CD4-positive, alpha-beta T cell treated with Interleukin-15 for 1 hour (primary cell): ENCODE data around the gene HOXD4.

Source experiments
- DNase-seq: peaks from one replicate; pipeline ENCODE4 v3.0.0-alpha.2; 2020

The HOXD4 gene

DNA sequence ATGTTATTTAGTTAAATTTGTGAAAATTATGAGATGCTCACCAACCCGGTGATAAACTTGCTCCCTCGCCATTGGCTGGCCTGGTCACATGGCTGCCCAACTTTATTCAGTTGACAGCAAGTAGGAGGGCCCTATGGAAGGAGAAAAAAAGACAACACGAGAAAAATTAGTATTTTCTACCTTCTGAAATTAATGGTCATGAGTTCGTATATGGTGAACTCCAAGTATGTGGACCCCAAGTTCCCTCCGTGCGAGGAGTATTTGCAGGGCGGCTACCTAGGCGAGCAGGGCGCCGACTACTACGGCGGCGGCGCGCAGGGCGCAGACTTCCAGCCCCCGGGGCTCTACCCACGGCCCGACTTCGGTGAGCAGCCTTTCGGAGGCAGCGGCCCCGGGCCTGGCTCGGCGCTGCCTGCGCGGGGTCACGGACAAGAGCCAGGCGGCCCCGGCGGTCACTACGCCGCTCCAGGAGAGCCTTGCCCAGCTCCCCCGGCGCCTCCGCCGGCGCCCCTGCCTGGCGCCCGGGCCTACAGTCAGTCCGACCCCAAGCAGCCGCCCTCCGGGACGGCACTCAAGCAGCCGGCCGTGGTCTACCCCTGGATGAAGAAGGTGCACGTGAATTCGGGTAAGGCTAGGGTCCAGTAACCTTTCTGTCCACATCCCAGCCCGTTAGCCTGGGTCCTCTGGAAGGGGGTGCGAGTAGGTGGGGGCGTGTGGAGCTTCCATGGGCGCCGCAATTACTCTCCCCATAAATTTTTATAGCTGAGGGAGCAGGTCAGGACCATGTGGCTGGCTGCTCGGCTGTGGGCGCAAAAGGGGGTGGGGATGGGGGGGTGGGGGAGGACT, at the start of gene HOXD4:
Gene HOXD4, plus strand, starts transcription at position 109 of the 846 bp plus-strand sequence. Its CDS starts 84 bp downstream, at position 193.
- DNase-seq, result no peak

GRCh38 chr2:176101842-176102241, 49.5 kb upstream of the HOXD4 start:
- DNase-seq, result no peak

GRCh38 chr2:176102309-176102866, 49.0 kb upstream of the HOXD4 start:
- no peak for DNase-seq

DNA sequence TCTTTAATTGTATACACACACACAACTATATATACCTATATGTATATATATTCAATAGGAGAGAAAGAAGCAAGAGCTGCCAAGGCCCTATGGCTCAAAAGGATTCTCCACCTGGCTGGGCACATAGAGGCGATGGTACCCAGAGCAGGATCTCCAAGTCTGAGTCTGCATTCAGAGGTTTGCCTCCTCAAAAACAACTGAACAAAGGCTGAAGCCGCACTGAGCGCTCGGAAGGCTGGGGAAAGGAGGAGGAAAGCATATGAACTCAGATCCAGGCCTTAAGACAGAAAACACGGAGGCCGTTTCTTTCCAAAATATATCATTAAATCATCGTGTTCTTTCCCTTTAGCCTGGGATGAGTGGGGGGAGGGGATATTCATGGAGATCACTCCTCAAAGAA, 48.2 kb upstream of the HOXD4 start:
- DNase-seq, result no peak

- no peak for DNase-seq
These were observed 47.5 kb upstream of the HOXD4 start for GRCh38 chr2:176103742-176104315.

DNA sequence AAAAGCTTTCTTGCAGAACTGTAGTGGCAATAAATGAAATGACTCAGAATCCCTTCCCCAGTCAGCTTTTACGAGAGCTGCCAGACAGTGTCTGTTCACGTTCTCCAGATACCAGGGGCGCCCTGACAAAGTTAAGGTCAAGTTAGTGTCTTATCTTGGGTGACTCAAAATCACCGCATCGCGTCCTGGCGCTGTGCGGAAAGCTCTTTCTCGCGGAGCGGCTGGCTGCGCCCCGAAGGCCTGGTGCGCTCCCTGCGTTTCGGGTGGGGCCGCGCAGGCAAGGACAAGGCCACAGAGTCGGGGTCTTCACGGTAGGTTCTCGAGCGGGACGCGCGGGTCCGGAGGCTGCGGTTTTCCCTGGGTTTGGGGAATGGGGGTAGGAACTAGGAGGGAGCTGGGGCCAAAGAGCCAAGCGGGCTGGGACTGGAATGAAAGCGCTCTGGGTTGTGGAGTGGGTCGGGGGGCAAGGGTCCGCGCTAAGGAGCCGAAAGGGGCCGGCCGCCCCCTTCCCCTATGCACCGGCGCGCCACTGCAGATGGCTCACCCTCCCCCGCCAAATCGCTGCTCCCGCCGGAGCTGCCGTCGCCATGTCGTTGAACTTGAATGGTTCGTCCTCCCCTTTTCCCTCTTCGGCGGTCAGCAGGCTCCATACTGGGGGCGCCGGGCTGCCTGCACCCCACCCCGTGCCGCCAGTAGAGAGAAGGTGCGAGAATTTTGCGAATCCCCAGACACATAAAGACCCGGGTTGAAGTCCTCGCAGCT, 46.9 kb upstream of the HOXD4 start:
- DNase-seq, result no peak

DNA sequence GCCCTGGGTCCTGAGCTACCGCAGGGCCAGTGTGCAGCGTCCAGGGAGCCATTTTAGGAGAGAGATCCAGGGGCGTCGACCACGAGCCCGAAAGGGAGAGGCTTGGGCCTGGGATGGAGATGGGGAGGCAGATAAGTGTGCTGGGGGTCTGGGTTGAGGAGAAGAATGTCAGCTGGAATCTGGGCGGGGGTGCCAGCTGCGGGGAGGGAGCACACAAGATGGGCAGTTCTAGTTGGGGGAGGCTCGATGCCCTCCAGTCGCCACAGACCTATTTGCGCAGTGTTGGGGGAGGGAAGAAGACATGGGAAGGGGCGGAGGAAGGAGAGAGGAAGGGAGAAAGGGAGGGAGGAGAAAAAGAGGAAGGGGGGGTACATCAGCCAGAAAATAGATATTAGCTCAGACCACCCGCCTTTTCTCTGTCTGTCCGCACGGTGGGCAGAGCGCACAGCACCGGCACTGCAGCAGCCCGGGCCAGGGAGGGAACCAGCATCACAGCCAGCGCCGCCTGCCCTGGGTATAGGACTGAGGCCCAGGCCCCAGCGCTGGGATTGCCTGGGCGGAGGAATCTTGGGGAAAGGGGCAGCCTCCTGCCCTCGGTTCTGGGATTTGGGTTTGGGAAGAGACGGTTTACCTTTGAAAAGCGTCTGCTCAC, 46.1 kb upstream of the HOXD4 start:
- DNase-seq, result no peak

DNA sequence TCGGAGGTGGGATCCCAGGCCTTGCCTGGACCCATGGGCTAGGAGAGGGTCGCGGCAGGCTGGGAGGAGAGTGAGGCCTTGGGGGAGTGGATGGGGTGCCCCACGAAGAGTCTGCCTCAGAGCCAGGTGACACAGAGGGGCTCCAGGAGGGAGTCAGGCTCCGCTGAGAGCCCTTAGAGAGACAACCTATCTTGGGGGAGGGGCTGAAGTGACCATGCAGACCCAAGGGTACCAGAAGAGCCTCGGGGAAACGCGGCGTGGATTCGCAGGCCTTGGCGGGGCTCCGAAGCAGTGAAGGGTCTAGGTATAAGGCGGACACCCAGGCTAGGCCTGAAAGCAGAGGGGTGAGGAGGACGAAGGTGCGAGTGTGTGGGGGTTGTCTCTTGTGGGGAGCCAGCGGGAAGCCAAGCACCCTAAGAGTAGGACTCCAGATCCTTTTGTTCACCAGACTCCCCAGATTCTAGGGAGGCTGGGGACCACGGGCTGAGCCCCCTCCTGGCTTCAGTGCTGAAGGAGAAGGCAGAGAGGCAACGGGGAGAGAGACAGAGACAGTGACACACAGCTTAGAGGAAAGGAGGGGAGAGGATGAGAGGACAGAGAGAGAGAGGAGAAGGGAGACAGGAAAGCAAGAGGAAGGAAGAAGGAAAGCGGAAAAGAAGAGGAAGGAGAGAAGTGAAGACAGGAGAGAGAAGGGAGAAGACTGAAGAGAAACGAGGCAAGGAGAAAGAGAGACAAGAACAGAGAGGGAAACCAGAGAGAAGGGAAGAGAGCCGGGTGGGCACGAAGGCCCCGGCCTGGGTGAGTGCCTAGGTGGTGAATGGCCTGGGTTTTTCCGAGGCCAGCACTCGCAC, 45.4 kb upstream of the HOXD4 start:
- DNase-seq, result no peak

GRCh38 chr2:176106581-176107539, 44.5 kb upstream of the HOXD4 start, which contains the start of gene HOXD11:
TSS of gene HOXD11 (plus strand) at chr2:176107280. CDS start at chr2:176107356, 76 bp downstream.
- DNase-seq, result no peak

GRCh38 chr2:176107731-176108181, 43.6 kb upstream of the HOXD4 start:
- no peak for DNase-seq

GRCh38 chr2:176109192-176109901, 42.0 kb upstream of the HOXD4 start:
- no peak for DNase-seq

- no peak for DNase-seq
These were observed 41.4 kb upstream of the HOXD4 start for GRCh38 chr2:176109946-176110345.

GRCh38 chr2:176110415-176111308, 40.7 kb upstream of the HOXD4 start:
- DNase-seq, result no peak

DNA sequence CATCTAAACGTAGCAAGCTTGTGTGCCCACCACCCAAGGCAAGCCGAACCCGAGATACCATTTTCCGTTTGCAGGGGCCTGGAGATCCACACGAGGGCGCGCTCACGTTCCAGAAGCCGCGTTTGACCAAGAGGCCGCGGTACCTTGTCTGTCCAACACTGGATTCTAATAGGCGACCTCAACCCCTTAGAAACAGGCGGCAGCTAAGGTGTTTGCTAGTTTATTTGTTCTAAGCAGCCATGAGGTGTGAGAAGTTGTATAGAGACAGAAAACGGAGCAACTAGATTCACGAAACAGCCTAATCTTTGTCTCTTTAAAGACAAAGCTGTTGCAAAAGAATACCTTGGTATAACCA, 40.1 kb upstream of the HOXD4 start:
- DNase-seq, result no peak

DNA sequence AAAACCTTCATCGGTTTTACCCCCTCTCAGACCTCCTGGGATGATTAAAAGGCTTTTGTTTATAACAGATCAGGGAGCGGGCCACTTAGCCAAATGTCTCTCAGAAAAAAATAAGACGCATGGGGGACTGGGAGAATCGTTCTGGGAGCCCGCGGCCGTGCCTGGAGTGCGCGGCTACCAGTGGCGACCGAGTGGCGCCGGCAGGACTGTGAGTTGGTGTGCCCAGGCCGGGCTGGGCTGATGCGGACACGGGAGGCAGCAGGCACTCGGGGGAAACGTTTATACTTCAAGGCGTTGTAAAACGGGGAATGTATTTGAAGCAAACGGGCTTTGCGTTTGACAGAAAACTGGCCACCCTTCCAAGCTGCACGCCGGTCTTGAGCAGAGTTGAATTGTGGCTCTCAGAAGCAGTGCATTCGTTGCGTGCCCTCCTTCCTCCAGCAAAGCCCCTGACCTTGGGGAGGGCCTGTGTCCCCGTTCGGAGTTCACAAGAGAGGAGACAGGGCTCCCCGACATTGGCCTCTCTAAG, 39.4 kb upstream of the HOXD4 start:
- DNase-seq, result no peak

GRCh38 chr2:176112375-176113302, 38.7 kb upstream of the HOXD4 start:
- no peak for DNase-seq
